HG03108 (cell line): Measurements from ENCODE around the gene RPL35.

Experiments
- ATAC-seq: cut with Tn5 transposase; IDR thresholded peaks from one replicate; pipeline ENCODE4 v1.9.1; 2021; ENCODE audit warnings: moderate library complexity; ENCODE audit not compliant: unreplicated experiment

The RPL35 gene

DNA sequence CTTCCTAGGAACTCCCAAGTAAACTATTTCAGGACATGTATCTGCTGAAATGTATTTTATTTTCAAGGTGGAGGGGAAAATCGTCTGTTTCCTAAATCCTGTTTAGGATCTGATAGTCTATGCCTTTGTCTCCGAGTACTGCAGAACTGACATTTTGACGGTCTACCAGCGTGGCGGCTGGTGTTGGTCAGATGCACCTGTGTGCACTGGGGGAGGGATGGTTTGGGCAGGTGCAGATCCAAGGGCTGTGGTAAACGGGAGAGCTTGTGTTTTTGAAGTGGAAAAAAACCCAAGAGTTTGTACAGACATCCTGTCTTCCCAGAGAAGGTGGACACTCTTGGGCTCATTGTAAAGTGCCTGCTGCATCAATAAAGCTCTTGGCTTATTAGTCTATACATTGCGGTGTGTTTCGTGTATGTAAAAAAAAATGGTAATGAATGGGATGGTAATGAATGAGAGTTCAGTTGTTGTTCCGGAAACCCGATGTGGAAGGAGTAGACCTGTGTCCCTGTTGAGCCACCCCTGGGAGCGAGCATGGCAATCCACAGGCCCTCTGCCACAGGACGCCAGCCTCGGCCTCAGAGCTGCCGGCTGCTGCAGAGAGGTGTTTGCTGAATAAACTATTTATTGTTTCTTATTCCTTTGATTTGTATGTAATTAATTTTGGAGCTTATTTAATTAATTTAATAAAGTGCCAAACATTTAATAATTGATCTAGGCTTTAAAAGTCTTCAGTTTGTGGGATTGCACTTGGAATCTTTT is 15.4 kb upstream of the RPL35 start:
- no peak for ATAC-seq

DNA sequence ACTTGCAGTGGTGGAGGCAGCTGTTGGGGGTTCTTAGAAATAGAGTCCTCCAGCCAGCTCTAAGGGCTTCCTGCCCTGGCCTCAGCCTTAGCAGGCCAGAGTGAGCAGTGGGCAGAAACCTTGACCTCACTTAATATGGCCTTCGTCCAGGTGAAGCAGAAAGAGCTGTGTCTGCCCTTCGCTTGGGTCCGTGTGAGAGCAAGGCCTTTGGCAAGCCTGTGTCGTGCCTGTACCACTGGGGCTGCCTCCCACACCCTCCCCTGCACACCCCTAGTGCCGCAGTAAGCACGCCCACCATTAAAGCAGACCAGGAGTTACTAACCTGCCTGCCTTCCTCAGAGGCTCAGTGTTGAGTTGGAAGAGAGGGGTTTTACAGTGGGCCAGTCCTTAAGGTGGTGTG is 13.7 kb upstream of the RPL35 start:
- no peak for ATAC-seq

DNA sequence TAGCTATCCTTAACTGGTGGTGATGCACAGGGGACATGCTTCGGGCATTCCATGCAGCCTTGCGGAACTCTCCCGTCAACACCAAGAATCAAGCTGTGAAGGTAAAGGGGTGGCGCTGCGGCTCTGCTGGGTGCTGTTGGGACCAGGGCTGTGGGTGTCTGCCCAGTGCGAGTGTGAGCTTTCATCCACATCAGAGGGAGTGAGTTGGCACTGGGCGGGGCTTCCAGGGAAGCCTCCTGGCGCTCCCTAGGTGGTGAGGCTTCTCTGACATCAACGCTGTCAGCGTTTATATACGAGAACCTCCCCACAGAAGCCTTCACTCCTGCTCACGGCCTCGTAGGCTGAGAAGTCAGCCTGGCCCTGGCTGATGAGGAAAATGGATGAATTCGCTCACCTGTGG is 11.9 kb upstream of the RPL35 start:
- no peak for ATAC-seq

GRCh38 chr9:124871156-124871561 is 9.4 kb upstream of the RPL35 start:
- ATAC-seq = no peak

DNA sequence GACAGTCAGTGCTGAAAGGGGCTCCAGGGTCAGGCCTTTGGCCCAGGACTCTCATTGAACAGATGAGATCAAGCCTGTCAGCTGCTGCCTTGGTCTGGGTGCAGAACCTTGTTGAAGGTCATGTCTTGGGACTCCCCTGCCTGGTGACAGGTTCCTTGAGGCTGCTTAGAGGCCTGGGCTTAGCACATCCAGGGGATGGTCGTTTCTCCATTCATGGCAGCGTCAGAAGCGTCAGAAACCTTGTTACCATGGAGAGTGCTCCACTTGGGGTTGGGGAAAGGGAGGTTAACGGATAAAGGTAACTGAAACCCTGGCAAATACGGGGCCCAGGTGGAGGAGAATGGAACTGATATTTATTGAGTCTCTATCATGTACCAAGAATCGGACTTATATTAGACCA is 9.0 kb upstream of the RPL35 start:
- no peak for ATAC-seq

GRCh38 chr9:124869986-124870560 is 8.3 kb upstream of the RPL35 start:
- ATAC-seq = no peak

GRCh38 chr9:124869466-124869985 is 7.8 kb upstream of the RPL35 start:
- no peak for ATAC-seq

DNA sequence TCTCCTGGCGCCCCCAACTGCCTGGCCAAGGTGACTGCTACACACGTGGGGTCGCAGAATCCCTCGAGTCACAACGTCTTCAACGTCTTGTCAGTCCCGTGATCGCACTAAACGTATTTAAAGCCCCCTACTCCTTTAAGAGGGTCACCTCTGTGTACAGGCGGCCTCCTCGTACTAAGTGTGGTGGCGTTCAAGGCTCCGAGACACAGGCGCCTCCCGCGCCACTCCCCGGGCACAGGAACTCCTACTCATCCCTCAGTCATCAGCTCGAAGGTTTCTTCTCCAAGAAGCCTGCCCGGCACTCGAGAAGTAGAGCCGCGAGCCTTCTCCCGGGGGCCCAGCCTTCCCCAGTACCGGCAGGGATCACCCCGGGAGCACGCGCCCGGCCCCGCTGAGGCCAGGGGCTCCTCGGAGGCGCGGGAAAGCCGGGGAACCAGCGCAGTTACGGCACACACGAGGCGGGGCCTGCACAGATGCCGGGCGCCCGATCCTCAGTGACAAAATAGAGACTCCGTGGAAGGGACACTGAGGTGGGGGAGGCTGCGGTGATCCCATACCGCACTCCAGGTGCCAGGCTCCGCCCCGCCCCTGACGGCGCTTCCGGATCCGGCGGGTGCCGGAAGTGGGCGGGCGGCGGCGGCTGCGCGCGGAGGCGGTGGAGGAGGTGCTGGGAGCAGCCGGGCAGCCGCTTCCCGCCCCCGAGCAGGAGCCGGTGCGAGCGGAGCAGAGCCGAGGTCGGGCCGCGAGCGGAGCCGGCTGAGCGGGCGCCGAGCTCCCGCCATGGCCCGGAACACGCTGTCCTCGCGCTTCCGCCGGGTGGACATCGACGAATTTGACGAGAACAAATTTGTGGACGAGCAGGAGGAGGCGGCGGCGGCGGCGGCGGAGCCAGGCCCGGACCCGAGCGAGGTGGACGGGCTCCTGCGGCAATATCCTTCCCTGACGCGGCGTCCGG is 7.0 kb upstream of the RPL35 start:
- ATAC-seq = peak; percentile 57

GRCh38 chr9:124863371-124863871 is 1.7 kb upstream of the RPL35 start:
- no peak for ATAC-seq

GRCh38 chr9:124860582-124861341 is 995 bp downstream of the RPL35 start:
- no peak for ATAC-seq

DNA sequence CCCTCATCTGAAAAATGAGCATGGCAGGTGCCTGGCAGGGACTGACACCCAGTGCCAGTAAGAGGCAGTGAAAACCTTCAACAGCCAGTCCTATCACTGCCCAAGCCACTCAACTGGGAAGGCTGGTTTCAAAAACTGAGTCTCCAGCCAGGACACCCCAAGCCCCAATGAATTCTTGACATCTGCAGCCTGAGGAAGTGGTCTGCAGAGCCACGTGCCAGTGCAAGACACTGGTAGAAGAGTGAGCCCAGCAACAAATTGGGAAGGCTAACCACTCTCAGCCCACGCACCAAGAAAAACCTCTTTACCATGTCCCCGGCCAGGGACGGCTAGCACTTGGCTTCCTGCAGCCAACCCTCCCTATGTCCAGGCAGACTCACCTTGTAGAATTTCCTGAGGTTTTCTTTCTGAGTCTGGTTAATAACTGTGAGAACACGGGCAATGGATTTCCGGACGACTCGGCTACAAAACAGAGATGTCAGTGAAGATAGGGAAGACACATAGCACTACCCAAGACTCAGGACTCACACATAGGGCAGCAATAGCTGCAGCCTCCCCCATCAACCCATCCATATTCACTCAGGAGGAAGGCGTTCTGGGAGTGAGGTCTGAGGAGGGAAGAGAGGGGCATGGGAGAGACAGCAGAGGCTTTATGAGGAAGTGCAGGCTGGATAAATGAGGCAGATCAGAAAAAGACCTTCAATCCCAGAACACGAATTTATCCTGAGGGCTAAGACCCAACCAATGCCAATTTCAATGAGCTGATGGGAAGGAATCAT is 1.8 kb downstream of the RPL35 start:
- no peak for ATAC-seq

- ATAC-seq = no peak
Measured at GRCh38 chr9:124858330-124859046, 3.3 kb downstream of the RPL35 start.

- no peak for ATAC-seq
Measured at GRCh38 chr9:124857533-124858162, 4.1 kb downstream of the RPL35 start.

DNA sequence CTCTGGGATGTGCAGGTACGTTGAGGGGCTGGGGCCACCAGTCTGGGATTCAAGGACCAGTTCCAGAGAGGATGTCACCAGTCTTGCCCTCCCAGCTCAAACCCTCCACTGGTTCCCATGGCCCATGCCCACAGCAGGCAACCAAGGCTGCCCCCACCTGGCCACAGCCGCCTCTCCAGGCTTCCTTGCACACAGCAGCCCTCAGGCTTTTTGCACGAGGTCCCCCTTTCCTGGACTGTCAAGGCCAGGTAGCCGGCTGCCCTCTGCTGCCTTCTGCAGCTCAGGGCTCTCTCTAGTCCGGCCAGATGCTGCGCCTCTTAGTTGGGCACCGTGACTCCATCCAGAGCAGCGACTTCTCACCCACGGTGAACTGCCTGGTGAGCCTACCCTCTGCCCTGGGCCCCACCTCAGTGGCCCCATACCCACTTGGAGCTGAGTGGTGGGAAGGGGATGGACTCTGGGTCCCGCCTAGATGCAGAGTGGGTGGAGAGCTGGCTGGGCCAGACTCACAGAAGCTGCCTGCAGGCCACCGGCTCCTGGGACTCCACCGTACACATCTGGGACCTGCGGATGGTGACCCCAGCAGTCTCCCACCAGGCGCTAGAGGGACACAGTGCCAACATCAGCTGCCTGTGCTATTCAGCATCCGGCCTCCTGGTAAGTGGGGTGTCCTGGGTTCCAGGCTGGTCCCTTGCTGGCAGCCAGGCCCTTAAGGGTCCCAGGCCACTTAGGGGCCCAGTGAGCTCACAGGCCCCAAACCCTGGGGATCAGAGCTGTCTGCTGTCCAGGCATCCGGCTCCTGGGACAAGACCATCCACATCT is 5.6 kb downstream of the RPL35 start:
- ATAC-seq = no peak

DNA sequence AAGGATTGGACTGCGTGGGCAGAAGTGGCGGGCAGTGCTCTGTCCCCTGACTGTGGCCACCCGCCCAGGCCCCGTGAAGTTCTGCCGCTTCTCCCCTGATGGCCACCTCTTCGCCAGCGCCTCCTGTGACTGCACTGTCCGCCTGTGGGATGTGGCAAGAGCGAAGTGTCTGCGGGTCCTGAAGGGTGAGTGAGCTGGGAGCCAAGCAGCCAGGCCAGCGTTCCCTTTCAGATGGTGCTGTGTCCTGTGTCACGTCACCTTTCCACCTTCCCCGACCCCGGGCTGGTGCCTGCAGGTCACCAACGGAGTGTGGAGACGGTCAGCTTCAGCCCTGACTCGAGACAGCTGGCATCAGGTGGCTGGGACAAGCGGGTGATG is 6.2 kb downstream of the RPL35 start:
- no peak for ATAC-seq

DNA sequence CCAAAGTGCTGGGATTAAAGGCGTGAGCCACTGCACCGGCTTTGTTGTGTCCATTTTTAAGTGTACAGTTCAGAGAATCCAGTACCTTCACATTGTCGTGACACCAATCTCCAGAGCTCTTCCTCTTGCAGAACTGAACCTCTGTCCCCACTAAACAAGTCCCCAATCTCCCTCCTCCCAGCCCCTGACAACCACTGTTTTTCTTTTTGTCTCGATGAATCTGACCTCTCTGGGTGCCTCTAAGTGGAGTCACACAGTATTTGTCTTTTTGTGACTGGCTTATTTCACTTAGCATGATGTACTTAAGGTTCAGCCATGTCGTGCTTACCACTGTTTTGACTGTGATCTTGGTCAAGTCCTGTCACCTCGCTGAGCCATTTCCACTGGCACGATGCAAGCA is 6.9 kb downstream of the RPL35 start:
- no peak for ATAC-seq

DNA sequence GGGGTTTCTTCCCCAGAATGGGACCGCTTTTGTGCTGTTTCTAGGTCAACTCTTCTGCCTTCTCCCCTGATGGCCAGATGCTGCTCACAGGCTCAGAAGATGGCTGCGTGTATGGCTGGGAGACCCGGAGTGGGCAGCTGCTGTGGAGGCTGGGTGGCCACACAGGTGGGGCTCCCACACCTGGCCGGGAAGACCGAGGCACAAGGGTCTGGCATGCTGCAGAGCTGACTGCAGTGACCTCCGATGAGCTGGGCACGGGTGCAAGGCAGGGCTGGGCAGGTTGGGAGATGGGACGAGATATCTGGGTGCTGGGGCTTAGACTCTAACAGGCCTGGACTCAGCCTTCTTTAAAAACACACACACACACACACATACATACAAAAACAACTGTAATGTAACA is 7.6 kb downstream of the RPL35 start:
- ATAC-seq = no peak

DNA sequence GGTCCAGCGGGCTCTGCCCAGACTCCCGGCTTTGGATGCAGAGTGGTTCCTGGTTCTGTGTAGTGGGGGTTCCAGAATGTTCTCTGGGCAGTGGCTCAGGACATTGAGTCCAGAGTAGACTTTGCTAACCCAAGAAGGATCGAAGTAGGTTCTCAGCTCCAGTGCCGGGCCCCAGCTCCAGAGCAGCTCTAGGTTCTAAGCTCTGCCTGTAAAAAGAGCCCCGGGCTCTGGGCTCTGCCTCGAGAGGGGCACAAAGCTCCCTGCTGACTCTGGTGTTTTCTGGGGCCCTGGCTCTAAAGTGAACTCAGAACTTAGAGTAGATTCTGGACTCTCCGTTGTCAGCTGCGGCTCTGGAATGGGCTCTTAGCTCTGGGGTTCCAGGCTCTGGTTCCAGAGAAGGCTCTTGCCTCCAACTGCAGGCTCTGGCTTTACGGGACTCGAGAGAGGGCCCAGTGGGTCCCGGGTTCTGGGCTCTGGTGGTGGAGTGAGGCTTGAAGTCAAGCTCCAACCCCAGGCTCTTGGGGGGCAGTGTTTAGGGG is 8.1 kb downstream of the RPL35 start:
- no peak for ATAC-seq
